ENCODE data around the gene FHIT.

The FHIT gene

DNA sequence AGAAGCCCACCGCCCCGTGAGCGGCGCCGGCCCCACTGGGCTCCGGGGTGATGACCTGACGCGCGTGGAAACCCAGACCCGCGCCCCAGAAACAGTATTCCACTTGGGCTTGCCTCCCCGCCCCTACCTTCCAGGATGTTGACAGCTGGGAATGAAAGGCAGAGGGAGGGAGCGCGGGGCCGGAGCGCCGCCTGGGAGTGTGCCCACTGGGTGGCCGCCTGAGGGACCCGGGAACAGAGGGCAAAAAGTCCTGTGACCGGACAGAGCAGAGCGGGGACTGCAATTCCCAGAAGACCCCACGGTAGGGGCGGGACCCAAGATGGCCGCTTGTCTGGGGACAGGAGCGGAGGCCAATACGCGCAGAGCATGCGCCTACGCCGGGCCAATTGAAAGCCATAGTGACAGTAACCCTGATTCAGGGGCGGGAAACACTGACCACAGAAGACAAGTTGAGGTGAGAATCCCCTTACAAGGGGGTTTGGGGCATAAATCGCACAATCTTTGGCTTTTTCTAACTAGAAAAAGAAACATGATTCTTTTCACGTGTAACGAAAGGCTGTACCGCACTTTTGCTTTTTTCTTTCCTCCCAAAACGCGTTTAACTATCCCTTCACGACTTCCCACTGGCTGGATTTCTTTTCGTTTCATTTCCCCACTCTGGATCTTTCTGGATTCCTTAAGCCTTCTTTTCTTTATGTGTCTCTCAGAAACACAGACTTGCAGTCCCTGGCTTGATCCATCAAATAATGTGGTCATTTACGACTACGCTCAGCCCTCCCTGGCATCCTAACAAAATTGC is at the start of gene FHIT:
TSS of gene FHIT (minus strand) at position 279 of the 799 bp plus-strand sequence.
- peak within 1 kb of the TSS; percentile 86 for H3K4me2 ChIP-seq (ENCODE audit: low read length)
- no peaks in the 10 kb centered on the region for H3K9me3 ChIP-seq (ENCODE audit: control insufficient read depth, insufficient read depth, low read length)
- no peaks in the 10 kb centered on the region for H3K9me2 ChIP-seq (replicated peaks; ENCODE audit: control insufficient read depth, low read length)
- H3K79me2 ChIP-seq (ENCODE audit: control insufficient read depth, low read length), result peaks cover 27% of the 10 kb centered on the region
- no peaks in the 10 kb centered on the region for H4K20me1 ChIP-seq (ENCODE audit: control insufficient read depth, insufficient read depth, low read depth, low read length)
- H3K36me3 ChIP-seq (ENCODE audit: control insufficient read depth, low read length), result no peaks in the 10 kb centered on the region
- H3K4me1 ChIP-seq (ENCODE audit: control insufficient read depth, low read length), result peaks cover 26% of the 10 kb centered on the region
- no peaks in the 10 kb centered on the region for H3F3A ChIP-seq (ENCODE audit: control insufficient read depth, insufficient read depth)
- peak within 1 kb of the TSS; percentile 89 for H3K4me3 ChIP-seq (ENCODE audit: low read length)
- no peak for TF ChIP-seq EZH2phosphoT487 (IDR thresholded peaks at IDR 0.05; ENCODE audit: borderline replicate concordance, low read length)
- TF ChIP-seq, protein P1, sequence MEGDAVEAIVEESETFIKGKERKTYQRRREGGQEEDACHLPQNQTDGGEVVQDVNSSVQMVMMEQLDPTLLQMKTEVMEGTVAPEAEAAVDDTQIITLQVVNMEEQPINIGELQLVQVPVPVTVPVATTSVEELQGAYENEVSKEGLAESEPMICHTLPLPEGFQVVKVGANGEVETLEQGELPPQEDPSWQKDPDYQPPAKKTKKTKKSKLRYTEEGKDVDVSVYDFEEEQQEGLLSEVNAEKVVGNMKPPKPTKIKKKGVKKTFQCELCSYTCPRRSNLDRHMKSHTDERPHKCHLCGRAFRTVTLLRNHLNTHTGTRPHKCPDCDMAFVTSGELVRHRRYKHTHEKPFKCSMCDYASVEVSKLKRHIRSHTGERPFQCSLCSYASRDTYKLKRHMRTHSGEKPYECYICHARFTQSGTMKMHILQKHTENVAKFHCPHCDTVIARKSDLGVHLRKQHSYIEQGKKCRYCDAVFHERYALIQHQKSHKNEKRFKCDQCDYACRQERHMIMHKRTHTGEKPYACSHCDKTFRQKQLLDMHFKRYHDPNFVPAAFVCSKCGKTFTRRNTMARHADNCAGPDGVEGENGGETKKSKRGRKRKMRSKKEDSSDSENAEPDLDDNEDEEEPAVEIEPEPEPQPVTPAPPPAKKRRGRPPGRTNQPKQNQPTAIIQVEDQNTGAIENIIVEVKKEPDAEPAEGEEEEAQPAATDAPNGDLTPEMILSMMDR (IDR thresholded peaks at IDR 0.05; ENCODE audit: low read depth, low read length, poor library complexity, severe bottlenecking), result no peak
- peak within 1 kb of the TSS; percentile 50 for H3K27ac ChIP-seq (ENCODE audit: low read depth, low read length)
- no peaks in the 10 kb centered on the region for H3K27me3 ChIP-seq (ENCODE audit: control insufficient read depth, low read length)

DNA sequence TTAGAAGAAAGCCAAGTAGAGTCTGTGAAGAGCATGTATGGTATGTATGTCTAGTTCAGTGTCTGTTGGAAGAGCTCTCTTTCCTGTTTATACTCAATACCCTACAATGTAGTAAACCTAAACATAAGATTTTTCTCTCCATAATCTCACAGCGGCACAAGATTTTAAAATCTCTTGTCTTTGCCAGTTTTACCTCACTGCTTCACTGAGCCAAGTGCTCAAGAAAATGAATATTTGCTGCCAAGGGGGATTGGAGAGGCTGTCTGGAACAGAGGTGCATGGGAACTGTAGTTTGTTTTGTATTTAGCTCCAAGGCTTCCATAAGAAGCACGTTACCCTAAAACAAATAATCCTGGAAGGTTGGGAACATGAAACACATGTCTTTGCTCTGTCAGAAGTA is 49.5 kb upstream of the FHIT start:
- no peaks in the 10 kb centered on the region for H3K79me2 ChIP-seq (ENCODE audit: control insufficient read depth, low read length)
- no peak overlapping the region for H3K27ac ChIP-seq (ENCODE audit: low read depth, low read length)
- peaks cover 3% of the 10 kb centered on the region; the same call in 1 of the 2 replicates for H3K27me3 ChIP-seq (ENCODE audit: control insufficient read depth, low read length)
- H4K20me1 ChIP-seq (ENCODE audit: control insufficient read depth, insufficient read depth, low read depth, low read length), result no peaks in the 10 kb centered on the region
- H3K36me3 ChIP-seq (ENCODE audit: control insufficient read depth, low read length), result no peaks in the 10 kb centered on the region
- no peak overlapping the region for H3K4me2 ChIP-seq (ENCODE audit: low read length)
- H3K4me1 ChIP-seq (ENCODE audit: control insufficient read depth, low read length), result no peaks in the 10 kb centered on the region
- no peak for TF ChIP-seq EZH2phosphoT487 (IDR thresholded peaks at IDR 0.05; ENCODE audit: borderline replicate concordance, low read length)
- TF ChIP-seq, protein P1 (IDR thresholded peaks at IDR 0.05; ENCODE audit: low read depth, low read length, poor library complexity, severe bottlenecking), result no peak
- H3K9me2 ChIP-seq (replicated peaks; ENCODE audit: control insufficient read depth, low read length), result no peaks in the 10 kb centered on the region
- H3K9me3 ChIP-seq (ENCODE audit: control insufficient read depth, insufficient read depth, low read length), result no peaks in the 10 kb centered on the region
- no peaks in the 10 kb centered on the region for H3F3A ChIP-seq (ENCODE audit: control insufficient read depth, insufficient read depth)
- no peak overlapping the region for H3K4me3 ChIP-seq (ENCODE audit: low read length)

GRCh38 chr3:61300006-61300380 is 48.7 kb upstream of the FHIT start:
- Histone ChIP-seq H3K27me3 (ENCODE audit: control insufficient read depth, low read length) (peaks cover 3% of the 10 kb centered on the region; the same call in 1 of the 2 replicates), H3F3A (ENCODE audit: control insufficient read depth, insufficient read depth) (no peaks in the 10 kb centered on the region), H3K36me3 (ENCODE audit: control insufficient read depth, low read length) (no peaks in the 10 kb centered on the region), H3K9me2 (replicated peaks; ENCODE audit: control insufficient read depth, low read length) (no peaks in the 10 kb centered on the region), H4K20me1 (ENCODE audit: control insufficient read depth, insufficient read depth, low read depth, low read length) (no peaks in the 10 kb centered on the region), H3K4me2 (ENCODE audit: low read length) (no peak overlapping the region), H3K4me3 (ENCODE audit: low read length) (no peak overlapping the region), H3K27ac (ENCODE audit: low read depth, low read length) (no peak overlapping the region), H3K79me2 (ENCODE audit: control insufficient read depth, low read length) (no peaks in the 10 kb centered on the region), H3K4me1 (ENCODE audit: control insufficient read depth, low read length) (no peaks in the 10 kb centered on the region), H3K9me3 (ENCODE audit: control insufficient read depth, insufficient read depth, low read length) (no peaks in the 10 kb centered on the region)
- no peak for TF ChIP-seq EZH2phosphoT487 (IDR thresholded peaks at IDR 0.05; ENCODE audit: borderline replicate concordance, low read length)
- TF ChIP-seq, protein P1 (IDR thresholded peaks at IDR 0.05; ENCODE audit: low read depth, low read length, poor library complexity, severe bottlenecking), result no peak
